ENCODE measurements around the gene GP1BB.

The GP1BB gene

GRCh38 chr22:19756288-19757128 is 33.2 kb downstream of the GP1BB start:
- DNase-seq: peak; percentile 57

GRCh38 chr22:19757140-19757984 is 34.0 kb downstream of the GP1BB start:
- DNase-seq: no peak

- DNase-seq: no peak
Measured at GRCh38 chr22:19757985-19758895, 34.9 kb downstream of the GP1BB start.

- no peak for DNase-seq
Measured at GRCh38 chr22:19758896-19759426, 35.6 kb downstream of the GP1BB start.

- DNase-seq: no peak
Measured at GRCh38 chr22:19759427-19760057, 36.2 kb downstream of the GP1BB start.

GRCh38 chr22:19760058-19760950 is 37.0 kb downstream of the GP1BB start, which contains the start of gene TBX1:
TSS of gene TBX1 (plus strand) at chr22:19760778. CDS start at chr22:19760844, 66 bp downstream.
- DNase-seq: no peak

- DNase-seq: no peak
Measured at GRCh38 chr22:19760951-19761724, 37.8 kb downstream of the GP1BB start.

- DNase-seq: no peak
Measured at GRCh38 chr22:19761725-19762567, 38.6 kb downstream of the GP1BB start.

GRCh38 chr22:19762568-19763457 is 39.5 kb downstream of the GP1BB start:
- DNase-seq: no peak

GRCh38 chr22:19763458-19764298 is 40.3 kb downstream of the GP1BB start:
- no peak for DNase-seq

GRCh38 chr22:19764299-19764593 is 40.9 kb downstream of the GP1BB start:
- DNase-seq: no peak

- no peak for DNase-seq
Measured at GRCh38 chr22:19764636-19765476, 41.5 kb downstream of the GP1BB start.

GRCh38 chr22:19765477-19766239 is 42.3 kb downstream of the GP1BB start:
- no peak for DNase-seq

GRCh38 chr22:19766240-19766510 is 42.8 kb downstream of the GP1BB start:
- DNase-seq: no peak

- DNase-seq: no peak
Measured at GRCh38 chr22:19766511-19767426, 43.4 kb downstream of the GP1BB start.
